WTC11 (cell line): ENCODE measurements around the gene C22orf42. TPM values are rescaled to one million over a fixed set of nuclear protein-coding genes. Genes with fewer than 3 reads are reported as not detected.
"Not testable (repeated sequence)": the region's sequence is repeated elsewhere in the genome, so short reads cannot be mapped to it uniquely, and the experiment has no call there.

Source experiments
- ATAC-seq: fragments of 200-7000 bp; cut with Tn5 transposase; 2 replicates; pipeline ENCODE4 v1.10.0; 2021; ENCODE audit warnings: mild to moderate bottlenecking, moderate library complexity
- CTCF ChIA-PET: fragments of 300-600 bp; sonication (Branson Sonifier 250); formaldehyde crosslinking; loops from one replicate; lab custom pipeline; 2021; ENCODE audit warnings: antibody characterized with exemption; lab: Charles Lee
- POLR2A ChIA-PET: fragments of 350-600 bp; sonication (Branson Sonifier 250); formaldehyde crosslinking; loops from one replicate; lab custom pipeline; 2021; ENCODE audit warnings: antibody characterized with exemption; lab: Charles Lee
- DNase-seq: peaks from one replicate; pipeline ENCODE4 v3.0.0; 2021; ENCODE audit warnings: low spot score
- H3K27ac Mint-ChIP-seq: 2 replicates; pipeline ENCODE4 v1.8.0; 2021; ENCODE audit warnings: mixed read lengths
- H3K27me3 Mint-ChIP-seq: 2 replicates; pipeline ENCODE4 v1.8.0; 2021; ENCODE audit warnings: low read depth, mild to moderate bottlenecking, moderate library complexity, mixed read lengths
- H3K36me3 Mint-ChIP-seq: 2 replicates; pipeline ENCODE4 v1.8.0; 2021; ENCODE audit warnings: mixed read lengths
- H3K4me1 Mint-ChIP-seq: 2 replicates; pipeline ENCODE4 v1.8.0; 2022; ENCODE audit warnings: mixed read lengths
- H3K4me3 Mint-ChIP-seq: 2 replicates; pipeline ENCODE4 v1.8.0; 2021; ENCODE audit warnings: mild to moderate bottlenecking, moderate library complexity, mixed read lengths
- H3K9me3 Mint-ChIP-seq: 2 replicates; pipeline ENCODE4 v1.8.0; 2021; ENCODE audit warnings: mixed read lengths
- AFF4 ChIP-seq: sonication (generic); formaldehyde crosslinking; IDR thresholded peaks from 2 replicates; pipeline ENCODE4 v1.8.1; 2023; ENCODE audit warnings: mild to moderate bottlenecking, missing genetic modification reagents, borderline replicate concordance
- CTCF ChIP-seq: fragments of 200-600 bp; IDR thresholded peaks from 2 replicates; pipeline ENCODE4 v1.8.0; 2022; ENCODE audit warnings: antibody characterized with exemption
- ESRRA ChIP-seq: sonication (generic); formaldehyde crosslinking; IDR thresholded peaks from 2 replicates; pipeline ENCODE4 v1.8.1; 2022; ENCODE audit warnings: mild to moderate bottlenecking, missing genetic modification reagents, borderline replicate concordance
- KAT7 ChIP-seq: sonication (generic); formaldehyde crosslinking; IDR thresholded peaks from 2 replicates; pipeline ENCODE4 v1.8.1; 2023; ENCODE audit warnings: missing genetic modification reagents, mild to moderate bottlenecking, borderline replicate concordance
- NR3C1 ChIP-seq: sonication (generic); formaldehyde crosslinking; conservative IDR thresholded peaks from 2 replicates; pipeline ENCODE4 v1.8.1; 2023; ENCODE audit warnings: low read depth, mild to moderate bottlenecking, missing genetic modification reagents
- PRDM15 ChIP-seq: sonication (generic); formaldehyde crosslinking; IDR thresholded peaks from 2 replicates; pipeline ENCODE4 v1.8.0; 2022; ENCODE audit warnings: missing genetic modification reagents
- USF2 ChIP-seq: sonication (generic); formaldehyde crosslinking; IDR thresholded peaks from 2 replicates; pipeline ENCODE4 v1.8.1; 2023; ENCODE audit warnings: mild to moderate bottlenecking, missing genetic modification reagents, moderate library complexity
- ZBTB43 ChIP-seq: sonication (generic); formaldehyde crosslinking; IDR thresholded peaks from 2 replicates; pipeline ENCODE4 v1.8.1; 2023; ENCODE audit warnings: mild to moderate bottlenecking, missing genetic modification reagents
- ZNF416 ChIP-seq: fragments of 250-450 bp; sonication (Bioruptor Pico); IDR thresholded peaks from 2 replicates; pipeline ENCODE4 v1.9.0; 2021; ENCODE audit warnings: mild to moderate bottlenecking, inconsistent platforms
- ZNF425 ChIP-seq: fragments of 250-450 bp; sonication (Bioruptor Pico); conservative IDR thresholded peaks from 2 replicates; pipeline ENCODE4 v1.9.0; 2021; ENCODE audit warnings: mild to moderate bottlenecking
- total RNA-seq: library from RNA; stranded (reverse); gene quantifications from 3 replicates; pipeline ENCODE4 v1.2.3, GENCODE V29; 2021

Gene C22orf42
- total RNA-seq, 1 experiment from 2014 or later = 0.61 TPM

- TF ChIP-seq AFF4 (CRISPR knock-in tag) (no peak), ZNF425 (CRISPR knock-in tag) (no peak), ZNF416 (no peak), ZBTB43 (CRISPR knock-in tag) (no peak), KAT7 (CRISPR knock-in tag) (no peak), PRDM15 (CRISPR knock-in tag) (no peak), ESRRA (CRISPR knock-in tag) (no peak), NR3C1 (CRISPR knock-in tag) (no peak), USF2 (CRISPR knock-in tag) (no peak)
These were observed 16.5 kb downstream of the C22orf42 start (continued) for GRCh38 chr22:32142600-32142999.

GRCh38 chr22:32140688-32141087 lies 18.4 kb downstream of the C22orf42 start:
- H3K27ac Mint-ChIP-seq, DNase-seq, H3K4me3 Mint-ChIP-seq, POLR2A ChIA-PET, H3K27me3 Mint-ChIP-seq, H3K36me3 Mint-ChIP-seq, H3K9me3 Mint-ChIP-seq: not testable (repeated sequence)
- H3K4me1 Mint-ChIP-seq = peaks cover 22% of the 10 kb centered on the region
- CTCF ChIA-PET = interaction anchor here (0.6 to 1.1 kb wide), 2 partner anchors 12 to 124 kb away, joined by 3 read pairs; no protein-coding TSS in a partner anchor
- peak; percentile 98 for ATAC-seq
- peak; percentile 80 for TF ChIP-seq CTCF
- TF ChIP-seq, all 79 proteins: peak for 1; not testable (repeated sequence) for 78

- CTCF ChIA-PET, POLR2A ChIA-PET, H3K9me3 Mint-ChIP-seq, H3K4me3 Mint-ChIP-seq, H3K36me3 Mint-ChIP-seq, H3K27ac Mint-ChIP-seq, ATAC-seq, DNase-seq, H3K27me3 Mint-ChIP-seq: not testable (repeated sequence)
- peaks cover 17% of the 10 kb centered on the region for H3K4me1 Mint-ChIP-seq
These were observed 20.5 kb downstream of the C22orf42 start for GRCh38 chr22:32138576-32138975.

- H3K27ac Mint-ChIP-seq, H3K4me3 Mint-ChIP-seq, ATAC-seq, H3K9me3 Mint-ChIP-seq, POLR2A ChIA-PET, DNase-seq, H3K27me3 Mint-ChIP-seq, H3K36me3 Mint-ChIP-seq: not testable (repeated sequence)
- CTCF ChIA-PET = interaction anchor here (1.2 kb wide), 1 partner anchor 161 kb away, joined by 3 read pairs; no protein-coding TSS in a partner anchor
- peaks cover 17% of the 10 kb centered on the region for H3K4me1 Mint-ChIP-seq
These were observed 21.3 kb downstream of the C22orf42 start for GRCh38 chr22:32137731-32138324.

GRCh38 chr22:32136881-32137280 lies 22.2 kb downstream of the C22orf42 start:
- DNase-seq, POLR2A ChIA-PET, H3K27ac Mint-ChIP-seq, H3K9me3 Mint-ChIP-seq, H3K36me3 Mint-ChIP-seq, H3K27me3 Mint-ChIP-seq, ATAC-seq, H3K4me3 Mint-ChIP-seq: not testable (repeated sequence)
- H3K4me1 Mint-ChIP-seq = peaks cover 17% of the 10 kb centered on the region
- CTCF ChIA-PET = interaction anchor here (1.2 kb wide), 1 partner anchor 160 kb away, joined by 3 read pairs; no protein-coding TSS in a partner anchor
